COLO668 (cell line): ENCODE data around the gene PCIF1.
"Not testable (repeated sequence)": the region's sequence is repeated elsewhere in the genome, so short reads cannot be mapped to it uniquely, and the experiment has no call there.

Experiments used
- DNase-seq: peaks from one replicate; lab custom pipeline; 2025; ENCODE audit not compliant: unreplicated experiment; lab: John Stamatoyannopoulos, UW

The PCIF1 gene

GRCh38 chr20:45921337-45922189, 12.9 kb upstream of the PCIF1 start:
- no peak for DNase-seq

- DNase-seq, result no peak
Observed at GRCh38 chr20:45924391-45925261, 9.9 kb upstream of the PCIF1 start.

- no peak for DNase-seq
Observed at GRCh38 chr20:45925821-45926506, 8.5 kb upstream of the PCIF1 start.

- no peak for DNase-seq
Observed at GRCh38 chr20:45926731-45927070, 7.8 kb upstream of the PCIF1 start.

- no peak for DNase-seq
Observed at GRCh38 chr20:45927071-45927878, 7.2 kb upstream of the PCIF1 start.

GRCh38 chr20:45931680-45932079, 2.8 kb upstream of the PCIF1 start:
- not testable (repeated sequence) for DNase-seq

GRCh38 chr20:45933266-45934045, 1.0 kb upstream of the PCIF1 start:
- peak; percentile 90 for DNase-seq

- peak; percentile 62 for DNase-seq
Observed at GRCh38 chr20:45934046-45934585, 367 bp upstream of the PCIF1 start.

GRCh38 chr20:45935416-45936046, 1.0 kb downstream of the PCIF1 start:
- no peak for DNase-seq

GRCh38 chr20:45937765-45938164, 3.3 kb downstream of the PCIF1 start:
- no peak for DNase-seq

GRCh38 chr20:45938727-45939438, 4.4 kb downstream of the PCIF1 start:
- DNase-seq, result no peak

- DNase-seq, result no peak
Observed at GRCh38 chr20:45940053-45940452, 5.6 kb downstream of the PCIF1 start.

GRCh38 chr20:45940469-45940868, 6.0 kb downstream of the PCIF1 start:
- DNase-seq, result no peak

GRCh38 chr20:45943613-45944012, 9.1 kb downstream of the PCIF1 start:
- DNase-seq, result no peak

GRCh38 chr20:45944151-45944964, 9.9 kb downstream of the PCIF1 start:
- no peak for DNase-seq

GRCh38 chr20:45944965-45945677, 10.6 kb downstream of the PCIF1 start:
- no peak for DNase-seq

- no peak for DNase-seq
Observed at GRCh38 chr20:45945678-45946148, 11.2 kb downstream of the PCIF1 start.
